GM23338 (cell line): ENCODE measurements around the gene SVBP. TPM values are rescaled to one million over a fixed set of nuclear protein-coding genes. Genes with fewer than 3 reads are reported as not detected.

Source experiments
- ATAC-seq: fragments of 200-7000 bp; cut with Tn5 transposase; 3 replicates; pipeline ENCODE4 v1.9.1; 2020
- DNase-seq: peaks from one replicate; pipeline ENCODE4 v3.0.0-alpha.2; 2015; ENCODE audit warnings: low spot score
- H2AFZ ChIP-seq: fragments of 200-600 bp; sonication (generic); 2 replicates; pipeline ENCODE4 v1.8.0; 2016; ENCODE audit warnings: antibody characterized with exemption, mild to moderate bottlenecking, moderate library complexity
- H3F3A ChIP-seq: fragments of 200-600 bp; sonication (generic); replicated peaks from 2 replicates; pipeline ENCODE4 v1.8.0; 2017; ENCODE audit warnings: antibody characterized with exemption, mixed run types, low read depth
- H3K27ac ChIP-seq: fragments of 200-600 bp; sonication (generic); 2 replicates; pipeline ENCODE4 v1.6.1; 2016; ENCODE audit warnings: low read depth
- H3K27me3 ChIP-seq: fragments of 200-600 bp; sonication (generic); 2 replicates; pipeline ENCODE4 v1.8.0; 2016; ENCODE audit warnings: mild to moderate bottlenecking, mixed run types, moderate library complexity; ENCODE audit not compliant: insufficient read depth
- H3K36me3 ChIP-seq: fragments of 200-600 bp; sonication (generic); 2 replicates; pipeline ENCODE4 v1.8.0; 2016; ENCODE audit warnings: mild to moderate bottlenecking; ENCODE audit not compliant: insufficient read depth
- H3K4me1 ChIP-seq: fragments of 200-600 bp; sonication (generic); 2 replicates; pipeline ENCODE4 v1.8.0; 2016; ENCODE audit warnings: mild to moderate bottlenecking, moderate library complexity; ENCODE audit not compliant: insufficient read depth
- H3K4me2 ChIP-seq: fragments of 200-600 bp; sonication (generic); 2 replicates; pipeline ENCODE4 v1.7.1; 2017; ENCODE audit warnings: mixed run types
- H3K4me3 ChIP-seq: fragments of 200-600 bp; sonication (generic); 2 replicates; pipeline ENCODE4 v1.6.1; 2016; ENCODE audit warnings: mixed run types
- H3K79me2 ChIP-seq: fragments of 200-600 bp; sonication (generic); replicated peaks from 2 replicates; pipeline ENCODE4 v1.8.0; 2017; ENCODE audit warnings: mild to moderate bottlenecking; ENCODE audit not compliant: insufficient read depth
- H3K9me2 ChIP-seq: fragments of 200-600 bp; sonication (generic); 2 replicates; pipeline ENCODE4 v1.8.0; 2017; ENCODE audit not compliant: insufficient read depth
- H4K20me1 ChIP-seq: fragments of 200-600 bp; sonication (generic); replicated peaks from 2 replicates; pipeline ENCODE4 v1.8.0; 2017; ENCODE audit warnings: mild to moderate bottlenecking; ENCODE audit not compliant: insufficient read depth
- H3K27ac Mint-ChIP-seq: 2 replicates; pipeline ENCODE4 v1.8.0; 2020; ENCODE audit warnings: inconsistent platforms, mild to moderate bottlenecking, moderate library complexity, mixed read lengths
- H3K27me3 Mint-ChIP-seq: 3 replicates; pipeline ENCODE4 v1.8.0; 2022; ENCODE audit warnings: low read depth, mild to moderate bottlenecking, moderate library complexity, mixed read lengths, inconsistent platforms; ENCODE audit not compliant: insufficient read depth, poor library complexity
- H3K36me3 Mint-ChIP-seq: 3 replicates; pipeline ENCODE4 v1.8.0; 2021; ENCODE audit warnings: low read depth, mild to moderate bottlenecking, inconsistent platforms, moderate library complexity, mixed read lengths
- H3K4me1 Mint-ChIP-seq: 3 replicates; pipeline ENCODE4 v1.8.0; 2020; ENCODE audit warnings: mild to moderate bottlenecking, inconsistent platforms, mixed read lengths
- H3K4me3 Mint-ChIP-seq: 3 replicates; pipeline ENCODE4 v1.8.0; 2021; ENCODE audit warnings: moderate library complexity, mild to moderate bottlenecking, inconsistent platforms, mixed read lengths
- H3K9me3 Mint-ChIP-seq: 3 replicates; pipeline ENCODE4 v1.8.0; 2020; ENCODE audit warnings: moderate library complexity, mild to moderate bottlenecking, inconsistent platforms, mixed read lengths
- CREB1 ChIP-seq: fragments of 250-450 bp; sonication (Bioruptor Pico); IDR thresholded peaks from 2 replicates; pipeline ENCODE4 v1.5.0; 2020; ENCODE audit warnings: low read depth, mild to moderate bottlenecking, moderate library complexity
- CTCF ChIP-seq, 2 experiments: fragments of 200-600 bp in 1 of 2; sonication (generic) in 1 of 2; conservative IDR thresholded peaks; 2 replicates each; pipeline versions ENCODE4 v1.5.1 to v1.6.1; 2016 to 2017; ENCODE audit warnings: antibody characterized with exemption in 2 of 2, low read depth in 2 of 2, mild to moderate bottlenecking in 2 of 2, moderate library complexity in 1 of 2
- EZH2phosphoT487 ChIP-seq: fragments of 200-600 bp; sonication (generic); IDR thresholded peaks from one replicate; pipeline ENCODE4 v1.8.1; 2018; ENCODE audit warnings: antibody characterized with exemption; ENCODE audit not compliant: unreplicated experiment
- JUNB ChIP-seq: IDR thresholded peaks from one replicate; pipeline ENCODE4 v1.6.1; 2016; ENCODE audit warnings: antibody characterized with exemption; ENCODE audit not compliant: unreplicated experiment
- NANOG ChIP-seq: IDR thresholded peaks from 2 replicates; pipeline ENCODE4 v1.6.1; 2016; ENCODE audit warnings: antibody characterized with exemption, borderline replicate concordance
- POLR2AphosphoS5 ChIP-seq: IDR thresholded peaks from 2 replicates; pipeline ENCODE4 v1.6.1; 2016; ENCODE audit warnings: antibody characterized with exemption, low read depth
- STAT1 ChIP-seq: IDR thresholded peaks from one replicate; pipeline ENCODE4 v1.6.1; 2016; ENCODE audit warnings: antibody characterized with exemption; ENCODE audit not compliant: unreplicated experiment
- ZNF331 ChIP-seq: fragments of 250-450 bp; sonication (Bioruptor Pico); IDR thresholded peaks from 2 replicates; pipeline ENCODE4 v1.5.0; 2020; ENCODE audit warnings: low read depth, mild to moderate bottlenecking, moderate library complexity
- ZNF462 ChIP-seq: fragments of 250-450 bp; sonication (Bioruptor Pico); IDR thresholded peaks from 2 replicates; pipeline ENCODE4 v1.5.0; 2020; ENCODE audit warnings: mild to moderate bottlenecking, moderate library complexity
- polyA plus RNA-seq: library from polyadenylated mRNA; unstranded; fragments of >200 nt; fragmentation: Nextera tagmentation; extraction: Ambion mirVana; gene quantifications from 2 replicates; pipeline ENCODE4 v1.2.1, GENCODE V29; 2016
- total RNA-seq: library from RNA; depleted of rRNA; stranded (reverse); fragments of >200 nt; shearing (Covaris generic); gene quantifications from 2 replicates; pipeline ENCODE4 v1.2.3, GENCODE V29; 2014

Gene SVBP
- total and polyA plus RNA-seq, 2 experiments from 2014 or later: 22.1 to 82.1 TPM

GRCh38 chr1:42845193-42845592 lies 28.0 kb upstream of the SVBP start (continued):
- no peak for TF ChIP-seq CTCF (conservative IDR thresholded peaks at IDR 0.05; ENCODE audit: low read depth in 2 of 2)
- no peak for TF ChIP-seq JUNB
- no peak for TF ChIP-seq EZH2phosphoT487
- no peak for TF ChIP-seq CREB1 (CRISPR knock-in tag)
- TF ChIP-seq ZNF462 (CRISPR knock-in tag): no peak
- TF ChIP-seq ZNF331: no peak
- TF ChIP-seq NANOG: no peak
- no peak for TF ChIP-seq POLR2AphosphoS5

GRCh38 chr1:42844592-42845140 lies 27.5 kb upstream of the SVBP start:
- Histone ChIP-seq H4K20me1 (0 out of 2 replicates have a peak, but pooled peaks cover 4% of the 10 kb centered on the region), H2AFZ (no peak overlapping the region), H3K79me2 (peaks cover 25% of the 10 kb centered on the region), H3K4me3 (no peak overlapping the region), H3K4me2 (peak overlapping the region; percentile 75), H3K27me3 (no peaks in the 10 kb centered on the region), H3K4me1 (peaks cover 27% of the 10 kb centered on the region), H3K27ac (no peak overlapping the region), H3F3A (no peaks in the 10 kb centered on the region), H3K9me2 (no peaks in the 10 kb centered on the region), H3K36me3 (no peaks in the 10 kb centered on the region)
- Mint-ChIP-seq H3K27ac (no peak overlapping the region), H3K4me3 (peak overlapping the region; percentile 9; the same call in 1 of the 3 replicates), H3K9me3 (no peaks in the 10 kb centered on the region), H3K36me3 (peaks cover 27% of the 10 kb centered on the region), H3K27me3 (peaks cover 4% of the 10 kb centered on the region), H3K4me1 (peaks cover 20% of the 10 kb centered on the region)
- DNase-seq (no peak), ATAC-seq (no peak)
- TF ChIP-seq ZNF462 (CRISPR knock-in tag) (no peak), STAT1 (no peak)
